DMS79 treated with DMSO at 0.1 percent for 48 hours (cell line): Measurements from ENCODE around the gene C2orf69.
"Not testable (repeated sequence)": the region's sequence is repeated elsewhere in the genome, so short reads cannot be mapped to it uniquely, and the experiment has no call there.

Experiments
- DNase-seq: peaks from one replicate; lab custom pipeline; 2025; lab: John Stamatoyannopoulos, UW

The C2orf69 gene

GRCh38 chr2:199911052-199911876, at the start of gene C2orf69:
TSS of gene C2orf69 (plus strand) at chr2:199911293. CDS start at chr2:199911439, 146 bp downstream.
- peak; percentile 98 for DNase-seq

GRCh38 chr2:199862788-199863187, 48.3 kb upstream of the C2orf69 start:
- DNase-seq, result no peak

GRCh38 chr2:199865905-199866304, 45.2 kb upstream of the C2orf69 start:
- no peak for DNase-seq

- DNase-seq, result no peak
Measured at GRCh38 chr2:199868431-199869226, 42.5 kb upstream of the C2orf69 start.

- DNase-seq, result no peak
Measured at GRCh38 chr2:199869227-199869541, 41.9 kb upstream of the C2orf69 start.

- no peak for DNase-seq
Measured at GRCh38 chr2:199869653-199870052, 41.4 kb upstream of the C2orf69 start.

- no peak for DNase-seq
Measured at GRCh38 chr2:199870581-199870980, 40.5 kb upstream of the C2orf69 start.

GRCh38 chr2:199874209-199874608, 36.9 kb upstream of the C2orf69 start:
- DNase-seq, result no peak

GRCh38 chr2:199875400-199875799, 35.7 kb upstream of the C2orf69 start:
- DNase-seq, result no peak

- no peak for DNase-seq
Measured at GRCh38 chr2:199882667-199883066, 28.4 kb upstream of the C2orf69 start.

GRCh38 chr2:199883474-199884212, 27.4 kb upstream of the C2orf69 start:
- no peak for DNase-seq

GRCh38 chr2:199895406-199895805, 15.7 kb upstream of the C2orf69 start:
- no peak for DNase-seq

- no peak for DNase-seq
Measured at GRCh38 chr2:199896617-199897016, 14.5 kb upstream of the C2orf69 start.

GRCh38 chr2:199901942-199902341, 9.2 kb upstream of the C2orf69 start:
- no peak for DNase-seq

GRCh38 chr2:199902486-199903110, 8.5 kb upstream of the C2orf69 start:
- DNase-seq, result no peak

GRCh38 chr2:199903111-199903510, 8.0 kb upstream of the C2orf69 start:
- DNase-seq, result no peak

GRCh38 chr2:199907008-199907714, 3.9 kb upstream of the C2orf69 start:
- DNase-seq, result no peak

GRCh38 chr2:199910338-199911051, 598 bp upstream of the C2orf69 start:
- DNase-seq, result peak; percentile 60

- no peak for DNase-seq
Measured at GRCh38 chr2:199911877-199912161, 726 bp downstream of the C2orf69 start.

GRCh38 chr2:199912553-199913114, 1.5 kb downstream of the C2orf69 start:
- DNase-seq, result not testable (repeated sequence)
